Body of pancreas (tissue), 4 donors: ENCODE data around the gene TRIM17. TPM values are rescaled to one million over a fixed set of nuclear protein-coding genes. Genes with fewer than 3 reads are reported as not detected.

Source experiments
- ATAC-seq: fragments of 150-250 bp; one replicate; pipeline ENCODE4 v1.9.1; 2016
- DNase-seq, 4 donors: peaks; one replicate each; pipeline ENCODE4 v3.0.0-alpha.2; 2019
- H3K27ac ChIP-seq, 4 donors: fragments of 200-600 bp; sonication (generic); 1 replicate in 3 of 4; 2 replicates in 1 of 4; pipeline versions ENCODE4 v1.5.1 to v1.6.1; 2016 to 2019; ENCODE audit warnings: mild to moderate bottlenecking in 1 of 4, mixed read lengths in 1 of 4, moderate library complexity in 1 of 4
- H3K27me3 ChIP-seq, 2 donors: fragments of 200-600 bp; sonication (generic); one replicate each; pipeline ENCODE4 v1.6.0; 2016; ENCODE audit warnings: mild to moderate bottlenecking in 1 of 2
- H3K36me3 ChIP-seq, 2 donors: fragments of 200-600 bp; sonication (generic); replicated peaks in 1 of 2; 2 replicates each; pipeline ENCODE4 v1.5.1; 2016; ENCODE audit warnings: low read depth in 2 of 2; ENCODE audit not compliant: insufficient read depth in 1 of 2
- H3K4me1 ChIP-seq: fragments of 200-600 bp; sonication (generic); one replicate; pipeline ENCODE4 v1.6.0; 2016
- H3K4me3 ChIP-seq, 2 donors: fragments of 200-600 bp; sonication (generic); 1 replicate in 1 of 2; 2 replicates in 1 of 2; pipeline ENCODE4 v1.5.1; 2016 to 2019
- H3K9me3 ChIP-seq, 3 donors: fragments of 200-600 bp; sonication (generic); 1 replicate in 2 of 3; 2 replicates in 1 of 3; pipeline ENCODE4 v1.5.1; 2016
- CTCF ChIP-seq, 7 experiments: fragments of 450-650 bp in 4 of 7; fragments of 200-600 bp in 3 of 7; sonication (generic) in 3 of 7; IDR thresholded peaks; one replicate each; pipeline ENCODE4 v1.5.1; 2016 to 2019; ENCODE audit warnings: antibody characterized with exemption in 7 of 7
- POLR2A ChIP-seq, 3 donors: fragments of 450-650 bp; IDR thresholded peaks; one replicate each; pipeline ENCODE4 v1.6.1; 2016; ENCODE audit warnings: antibody characterized with exemption in 3 of 3, mild to moderate bottlenecking in 2 of 3
- WGBS, 2 donors: methylation state at CpG; one replicate each; pipeline ENCODE4 v1.1.5; 2017; 5-methylcytosine and 5-hydroxymethylcytosine counted together
- intact Hi-C: fragments of 100-400 bp; cut with DNase I; formaldehyde crosslinking; loops from one replicate; pipeline ENCODE4 v1.15.1; 2023
- total RNA-seq, 2 donors: library from RNA; depleted of rRNA; stranded (reverse); fragments of >200 nt; gene quantifications; one replicate each; pipeline ENCODE4 v1.1.0, GENCODE V29; 2016

Gene TRIM17
- total RNA-seq, 2 donors from 2014 or later: 1.0 TPM; not detected in 1

GRCh38 chr1:228385232-228385631 is 31.4 kb downstream of the TRIM17 start:
- no peaks in the 10 kb centered on the region for H3K36me3 ChIP-seq
- no peak overlapping the region for H3K4me3 ChIP-seq
- ATAC-seq: no peak
- H3K4me1 ChIP-seq: no peaks in the 10 kb centered on the region
- DNase-seq: no peak
- no peak overlapping the region for H3K27ac ChIP-seq
- H3K27me3 ChIP-seq: no peaks in the 10 kb centered on the region
- H3K9me3 ChIP-seq: no peaks in the 10 kb centered on the region
- TF ChIP-seq CTCF (IDR thresholded peaks at IDR 0.05) (no peak), POLR2A (IDR thresholded peaks at IDR 0.05) (no peak)
- intact Hi-C loops: no loop called here

GRCh38 chr1:228383773-228384172 is 32.9 kb downstream of the TRIM17 start:
- ATAC-seq (no peak), DNase-seq (no peak)
- Histone ChIP-seq H3K27ac (no peak overlapping the region), H3K4me1 (peaks cover 8% of the 10 kb centered on the region), H3K36me3 (no peaks in the 10 kb centered on the region), H3K4me3 (no peak overlapping the region), H3K9me3 (no peaks in the 10 kb centered on the region), H3K27me3 (no peaks in the 10 kb centered on the region)
- intact Hi-C loops: no loop called here
- 83 to 89% methylated on average over 2 of the region's 2 CpGs for WGBS, 2 donors
- TF ChIP-seq POLR2A (IDR thresholded peaks at IDR 0.05): no peak
- TF ChIP-seq CTCF (IDR thresholded peaks at IDR 0.05): no peak

GRCh38 chr1:228381356-228381755 is 35.3 kb downstream of the TRIM17 start:
- WGBS, 2 donors: 58 to 87% methylated on average over 2 of the region's 2 CpGs
- no peak overlapping the region for H3K27ac ChIP-seq
- peaks cover 17% of the 10 kb centered on the region for H3K4me1 ChIP-seq
- intact Hi-C loops: no loop called here
- ATAC-seq (no peak), DNase-seq (no peak)
- no peaks in the 10 kb centered on the region for H3K27me3 ChIP-seq
- no peaks in the 10 kb centered on the region for H3K36me3 ChIP-seq
- TF ChIP-seq CTCF (IDR thresholded peaks at IDR 0.05) (no peak), POLR2A (IDR thresholded peaks at IDR 0.05) (no peak)
- H3K9me3 ChIP-seq: no peaks in the 10 kb centered on the region
- no peak overlapping the region for H3K4me3 ChIP-seq

GRCh38 chr1:228379666-228380065 is 37.0 kb downstream of the TRIM17 start:
- Histone ChIP-seq H3K4me1 (peaks cover 17% of the 10 kb centered on the region), H3K27me3 (no peaks in the 10 kb centered on the region), H3K9me3 (no peaks in the 10 kb centered on the region), H3K4me3 (no peak overlapping the region), H3K36me3 (no peaks in the 10 kb centered on the region), H3K27ac (no peak overlapping the region)
- 77 to 86% methylated on average over 8 of the region's 8 CpGs for WGBS, 2 donors
- DNase-seq (peak in 1 of 4 donors; percentile 7), ATAC-seq (no peak)
- TF ChIP-seq POLR2A (IDR thresholded peaks at IDR 0.05): no peak
- no peak for TF ChIP-seq CTCF (IDR thresholded peaks at IDR 0.05)
- intact Hi-C loops: no loop called here

- no peaks in the 10 kb centered on the region for H3K36me3 ChIP-seq
- peak overlapping the region; percentile 6 to 55 for H3K4me3 ChIP-seq
- intact Hi-C loops: no loop called here
Measured at GRCh38 chr1:228378873-228379460, 37.7 kb downstream of the TRIM17 start.

More at GRCh38 chr1:228378873-228379460, 37.7 kb downstream of the TRIM17 start:
- Histone ChIP-seq H3K27me3 (no peaks in the 10 kb centered on the region), H3K27ac (peak overlapping the region in 3 of 4 donors; percentile 25 to 47 (median 31)), H3K9me3 (no peaks in the 10 kb centered on the region), H3K4me1 (peaks cover 17% of the 10 kb centered on the region)
- DNase-seq (peak in 3 of 4 donors; percentile 29 to 43 (median 38)), ATAC-seq (no peak)
- TF ChIP-seq POLR2A (IDR thresholded peaks at IDR 0.05) (peak in 1 of 3 donors; percentile 3), CTCF (IDR thresholded peaks at IDR 0.05) (peak in 1 of 7 experiments; percentile 4)
- 0 to 2% methylated on average over 21 to 48 of the region's 48 CpGs for WGBS, 2 donors
